SK-N-SH (cell line): ENCODE data around the gene HEPHL1. TPM values are rescaled to one million over a fixed set of nuclear protein-coding genes. Genes with fewer than 3 reads are reported as not detected.
A peak's percentile ranks its signal among the peaks of the same experiment; 100 is the strongest.

Experiments used
- CTCF ChIA-PET: fragments of 300-600, 350-600 bp; formaldehyde crosslinking; extraction: SDS; loops from one replicate; lab custom pipeline; 2021; lab: Yijun Ruan, JAX
- POLR2A ChIA-PET: fragments of 350-600 bp; sonication (Branson Sonifier 250); formaldehyde crosslinking; extraction: SDS; loops from one replicate; lab custom pipeline; 2020; ENCODE audit warnings: antibody characterized with exemption, inconsistent platforms; lab: Yijun Ruan, JAX
- DNase-seq: peaks from one replicate; pipeline ENCODE4 v3.0.0; 2012
- H2AFZ ChIP-seq: fragments of 200-600 bp; sonication (generic); 2 replicates; pipeline ENCODE4 v1.8.1; 2016; ENCODE audit warnings: antibody characterized with exemption, mild to moderate bottlenecking, low read depth
- H3F3A ChIP-seq: fragments of 200-600 bp; sonication (generic); replicated peaks from 2 replicates; pipeline ENCODE3; 2016; ENCODE audit warnings: antibody characterized with exemption, mild to moderate bottlenecking; ENCODE audit not compliant: insufficient read depth
- H3K27ac ChIP-seq, 2 experiments: fragments of 200-500 bp in 1 of 2; fragments of 200-600 bp in 1 of 2; sonication (Bioruptor generic) in 1 of 2; sonication (generic), shearing (Covaris generic) in 1 of 2; 2 replicates each; pipeline versions ENCODE4 v1.5.1 to v1.6.1; 2014 to 2016; ENCODE audit warnings: low read depth in 2 of 2, inconsistent platforms in 1 of 2, low read length in 1 of 2, mild to moderate bottlenecking in 1 of 2, mixed read lengths in 1 of 2
- H3K27me3 ChIP-seq: fragments of 200-600 bp; sonication (generic), shearing (Covaris generic); 2 replicates; pipeline ENCODE4 v1.6.1; 2016; ENCODE audit warnings: mixed run types; ENCODE audit not compliant: insufficient read depth
- H3K36me3 ChIP-seq, 2 experiments: fragments of 200-500 bp in 1 of 2; fragments of 200-600 bp in 1 of 2; sonication (Bioruptor generic) in 1 of 2; sonication (generic) in 1 of 2; replicated peaks in 1 of 2; 2 replicates each; pipeline versions ENCODE3 to v1.5.1; 2014 to 2016; ENCODE audit warnings: low read length in 1 of 2, mild to moderate bottlenecking in 1 of 2; ENCODE audit not compliant: insufficient read depth in 2 of 2, control insufficient read depth in 1 of 2
- H3K4me1 ChIP-seq, 2 experiments: fragments of 200-500 bp in 1 of 2; fragments of 200-600 bp in 1 of 2; sonication (Bioruptor generic) in 1 of 2; sonication (generic), shearing (Covaris generic) in 1 of 2; 2 replicates each; pipeline versions ENCODE4 v1.5.1 to v1.6.1; 2014 to 2016; ENCODE audit warnings: low read depth in 1 of 2, low read length in 1 of 2, mixed run types in 1 of 2; ENCODE audit not compliant: insufficient read depth in 2 of 2, control insufficient read depth in 1 of 2
- H3K4me2 ChIP-seq: fragments of 200-600 bp; sonication (generic), shearing (Covaris generic); 2 replicates; pipeline ENCODE4 v1.6.1; 2017; ENCODE audit warnings: mixed run types
- H3K4me3 ChIP-seq, 2 experiments: fragments of 200-500 bp in 1 of 2; fragments of 200-600 bp in 1 of 2; sonication (Bioruptor generic) in 1 of 2; sonication (generic), shearing (Covaris generic) in 1 of 2; 2 replicates each; pipeline versions ENCODE4 v1.5.1 to v1.8.1; 2014 to 2016; ENCODE audit warnings: low read depth in 2 of 2, inconsistent platforms in 1 of 2, low read length in 1 of 2, mild to moderate bottlenecking in 1 of 2, mixed read lengths in 1 of 2, moderate library complexity in 1 of 2
- H3K79me2 ChIP-seq: fragments of 200-600 bp; sonication (generic); 2 replicates; pipeline ENCODE4 v1.8.1; 2017; ENCODE audit warnings: mild to moderate bottlenecking; ENCODE audit not compliant: insufficient read depth
- H3K9ac ChIP-seq: fragments of 200-600 bp; sonication (generic); 2 replicates; pipeline ENCODE4 v1.6.1; 2017; ENCODE audit warnings: mixed run types
- H3K9me2 ChIP-seq: fragments of 200-600 bp; sonication (generic); 2 replicates; pipeline ENCODE4 v1.6.1; 2017; ENCODE audit warnings: mixed run types
- H3K9me3 ChIP-seq: fragments of 200-600 bp; sonication (generic); 2 replicates; pipeline ENCODE4 v1.6.1; 2017; ENCODE audit warnings: mixed run types, mild to moderate bottlenecking, moderate library complexity
- H4K20me1 ChIP-seq: fragments of 200-600 bp; sonication (generic); 2 replicates; pipeline ENCODE4 v1.6.1; 2017; ENCODE audit warnings: mild to moderate bottlenecking, mixed run types; ENCODE audit not compliant: insufficient read depth
- CHD2 ChIP-seq: fragments of 150-350 bp; IDR thresholded peaks from 2 replicates; pipeline ENCODE4 v1.6.1; 2018; ENCODE audit warnings: low read length; ENCODE audit not compliant: partially characterized antibody
- CTCF ChIP-seq: fragments of 200-600 bp; sonication (generic); IDR thresholded peaks from 2 replicates; pipeline ENCODE4 v1.6.1; 2017; ENCODE audit warnings: antibody characterized with exemption, mild to moderate bottlenecking, moderate library complexity
- FOSL2 ChIP-seq: IDR thresholded peaks from 2 replicates; pipeline ENCODE4 v1.4.0; 2012; ENCODE audit warnings: low read depth, mild to moderate bottlenecking, moderate library complexity, borderline replicate concordance
- GABPA ChIP-seq: IDR thresholded peaks from 2 replicates; pipeline ENCODE4 v1.4.0; 2012; ENCODE audit warnings: low read depth, mild to moderate bottlenecking
- GATA2 ChIP-seq: sonication (generic); formaldehyde crosslinking; IDR thresholded peaks from 2 replicates; pipeline ENCODE4 v1.5.0; 2020; ENCODE audit warnings: mild to moderate bottlenecking, missing genetic modification reagents
- JUND ChIP-seq: IDR thresholded peaks from 2 replicates; pipeline ENCODE4 v1.4.0; 2012
- MAX ChIP-seq: IDR thresholded peaks from 2 replicates; pipeline ENCODE4 v1.4.0; 2012; ENCODE audit warnings: low read depth
- NRF1 ChIP-seq: IDR thresholded peaks from 2 replicates; pipeline ENCODE4 v1.6.1; 2012; ENCODE audit warnings: low read depth, mild to moderate bottlenecking, low read length
- PBX3 ChIP-seq: IDR thresholded peaks from 2 replicates; pipeline ENCODE4; 2012
- REST ChIP-seq: IDR thresholded peaks from 2 replicates; pipeline ENCODE4 v1.6.1; 2012; ENCODE audit warnings: mild to moderate bottlenecking, low read depth, low read length, moderate library complexity
- RFX5 ChIP-seq: IDR thresholded peaks from 2 replicates; pipeline ENCODE4 v1.6.1; 2012; ENCODE audit warnings: mild to moderate bottlenecking, improper control_type of control experiment, low read length
- RXRA ChIP-seq: IDR thresholded peaks from 2 replicates; pipeline ENCODE4 v1.4.0; 2012; ENCODE audit warnings: low read depth, mild to moderate bottlenecking, borderline replicate concordance
- SIN3A ChIP-seq: IDR thresholded peaks from 2 replicates; pipeline ENCODE4 v1.6.1; 2012; ENCODE audit warnings: low read depth, mild to moderate bottlenecking, low read length, moderate library complexity, borderline replicate concordance
- TAF1 ChIP-seq: IDR thresholded peaks from 2 replicates; pipeline ENCODE4 v1.6.1; 2012; ENCODE audit warnings: low read depth, mild to moderate bottlenecking, low read length, moderate library complexity, borderline replicate concordance
- TEAD4 ChIP-seq: IDR thresholded peaks from 2 replicates; pipeline ENCODE4 v1.4.0; 2012; ENCODE audit warnings: mild to moderate bottlenecking, borderline replicate concordance; ENCODE audit not compliant: insufficient read depth
- USF1 ChIP-seq: IDR thresholded peaks from 2 replicates; pipeline ENCODE4 v1.4.0; 2012; ENCODE audit warnings: low read depth, borderline replicate concordance
- USF2 ChIP-seq: fragments of 150-350 bp; IDR thresholded peaks from 2 replicates; pipeline ENCODE4 v1.6.1; 2017; ENCODE audit warnings: antibody characterized with exemption, low read length, low read depth, borderline replicate concordance
- WGBS: methylation state at CpG from one replicate; pipeline ENCODE4 v1.1.6; 2017; ENCODE audit warnings: low lambda C conversion rate; 5-methylcytosine and 5-hydroxymethylcytosine counted together
- polyA plus RNA-seq, 3 experiments: library from polyadenylated mRNA; depleted of rRNA; stranded (reverse); fragments of >200 nt; gene quantifications; 2 replicates each; pipeline ENCODE4 v1.2.3, GENCODE V29; 2012

Gene HEPHL1
- polyA plus RNA-seq, 1 of the 3 experiments (the other 2 are of a cell fraction), result not detected

GRCh38 chr11:94147433-94147845, 126.3 kb downstream of the HEPHL1 start:
- TF ChIP-seq CHD2 (no peak), USF1 (no peak), GATA2 (CRISPR knock-in tag) (no peak), FOSL2 (no peak), RXRA (no peak), MAX (no peak), TAF1 (no peak), SIN3A (no peak), REST (no peak), TEAD4 (no peak), CTCF (no peak), GABPA (no peak), USF2 (no peak), NRF1 (no peak), JUND (no peak), RFX5 (no peak), PBX3 (no peak)
- 83% methylated on average over 9 of the region's 9 CpGs for WGBS
- Histone ChIP-seq H3K9me3 (no peaks in the 10 kb centered on the region), H3K36me3 (no peaks in the 10 kb centered on the region), H3K27ac (no peak overlapping the region; a peak in 1 of 4 replicates), H2AFZ (no peak overlapping the region), H4K20me1 (peaks cover 65% of the 10 kb centered on the region), H3K4me3 (no peak overlapping the region), H3K9ac (no peak overlapping the region), H3K4me2 (no peak overlapping the region), H3F3A (peaks cover 16% of the 10 kb centered on the region), H3K9me2 (no peaks in the 10 kb centered on the region), H3K27me3 (no peaks in the 10 kb centered on the region), H3K79me2 (peaks cover 93% of the 10 kb centered on the region), H3K4me1 (peaks cover 38 to 46% of the 10 kb centered on the region in 2 experiments)
- ChIA-PET CTCF (interaction anchor here (1.0 to 1.3 kb wide), 3 partner anchors 39 to 252 kb away, joined by 3 read pairs; no protein-coding TSS in a partner anchor), POLR2A (no interaction called here)
- DNase-seq, result peak; percentile 32
